Activated T-cell treated with anti-CD3 and anti-CD28 coated beads for 48 hours (primary cell): ENCODE results near the gene NEUROG2.
"Not testable (repeated sequence)": the region's sequence is repeated elsewhere in the genome, so short reads cannot be mapped to it uniquely, and the experiment has no call there.

Experiments
- DNase-seq: peaks from one replicate; pipeline ENCODE4 v3.0.0-alpha.2; 2020; ENCODE audit warnings: low read depth

NEUROG2 gene

DNA sequence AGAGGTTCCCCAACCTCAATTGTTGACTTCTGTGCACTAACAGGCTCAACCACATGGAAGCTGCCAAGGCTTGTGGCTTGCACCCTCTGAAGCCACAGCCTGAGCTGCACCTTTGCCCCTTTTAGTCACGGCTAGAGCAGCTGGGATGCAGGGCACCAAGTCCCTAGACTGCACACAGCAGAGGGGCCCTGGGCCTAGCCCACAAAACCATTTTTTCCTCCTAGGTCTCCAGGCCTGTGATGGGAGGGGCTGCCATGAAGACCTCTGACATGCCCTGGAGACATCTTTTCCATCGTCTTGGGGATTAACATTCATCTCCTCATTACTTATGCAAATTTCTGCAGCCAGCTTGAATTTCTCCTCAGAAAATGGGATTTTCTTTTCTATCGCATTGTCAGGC lies 25.2 kb downstream of the NEUROG2 start:
- not testable (repeated sequence) for DNase-seq

DNA sequence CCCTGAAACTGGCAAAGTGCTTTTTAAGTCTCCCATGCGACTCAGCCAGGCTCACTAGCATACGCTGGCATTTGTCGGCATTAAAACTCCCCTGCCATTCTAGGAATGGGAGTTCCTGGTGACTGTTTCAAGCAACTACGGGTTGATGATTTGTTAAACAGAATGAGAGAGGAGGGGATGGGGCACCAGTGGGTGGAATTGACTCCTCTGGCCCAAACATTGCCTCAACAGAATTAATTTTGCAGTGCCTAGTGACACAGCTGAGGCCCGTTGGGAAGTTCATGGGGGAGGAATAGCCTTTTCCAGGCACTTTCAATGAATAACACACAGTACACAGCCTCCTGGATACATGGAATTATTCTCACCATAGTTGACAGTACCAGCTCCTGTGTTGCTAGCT lies 30.1 kb downstream of the NEUROG2 start:
- no peak for DNase-seq

DNA sequence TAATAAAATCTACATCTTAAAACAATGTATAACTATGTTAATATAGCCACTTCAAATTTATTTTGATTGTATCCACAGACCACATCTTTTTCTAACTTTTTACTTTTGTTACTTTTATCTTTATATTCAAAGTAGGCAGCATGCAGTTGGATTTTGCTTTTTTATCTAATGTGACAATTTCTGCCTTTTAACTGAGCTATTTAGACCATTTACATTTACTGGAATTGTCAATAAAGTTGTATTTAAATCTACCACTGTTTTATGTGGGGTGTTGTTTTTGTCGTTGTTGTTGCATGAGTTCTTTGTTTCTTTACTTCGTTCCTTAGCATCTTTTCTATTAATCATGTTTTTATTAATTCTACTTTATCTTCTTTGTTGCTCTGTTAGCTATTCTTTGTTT lies 42.0 kb downstream of the NEUROG2 start:
- no peak for DNase-seq

DNA sequence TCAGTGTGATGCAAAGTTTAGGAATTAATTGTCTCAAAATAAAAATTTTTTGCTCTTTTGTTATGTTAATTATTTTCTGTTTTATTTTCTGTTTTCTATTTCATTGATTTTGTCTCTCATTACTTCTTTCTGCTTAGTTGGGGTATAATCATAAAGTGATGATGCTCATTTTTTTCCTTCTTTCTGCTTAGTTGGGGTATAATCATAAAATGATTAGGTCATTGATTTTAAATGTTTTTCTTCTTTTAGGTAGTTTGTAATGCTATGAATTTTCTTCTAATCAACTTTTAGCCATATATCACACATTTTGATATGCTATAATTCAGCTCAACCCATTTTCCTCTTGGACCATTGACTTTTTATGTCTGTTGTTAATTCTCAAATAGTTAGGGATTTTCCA lies 43.7 kb downstream of the NEUROG2 start:
- no peak for DNase-seq
